ENCODE results near the gene MCRIP2. TPM values are rescaled to one million over a fixed set of nuclear protein-coding genes. Genes with fewer than 3 reads are reported as not detected.
A peak's percentile ranks its signal among the peaks of the same experiment; 100 is the strongest.

The MCRIP2 gene
- total and polyA plus RNA-seq, 7 experiments from 2014 or later, result 21.4 to 35.8 (median 28.8) TPM

GRCh38 chr16:622920-623280, 18.7 kb upstream of the MCRIP2 start:
- POLR2A ChIA-PET, result no interaction called here
- no peak for ATAC-seq
- peaks cover 0 to 24% (median 0%) of the 10 kb centered on the region in 3 experiments for H3K36me3 ChIP-seq (ENCODE audit: control insufficient read depth in 2 of 3, insufficient read depth in 3 of 3, low read length in 3 of 3)
- H3K4me1 ChIP-seq (ENCODE audit: control insufficient read depth in 2 of 2, insufficient read depth in 2 of 2, low read length in 2 of 2), result no peaks in the 10 kb centered on the region
- H3K4me3 ChIP-seq (ENCODE audit: low read length), result no peak overlapping the region
- Mint-ChIP-seq H3K4me3 (no peak overlapping the region), H3K36me3 (peaks cover 0 to 3% (median 0%) of the 10 kb centered on the region in 5 donors), H3K4me1 (peaks cover 0 to 8% (median 0%) of the 10 kb centered on the region in 7 donors), H3K27ac (no peak overlapping the region), H3K9me3 (no peaks in the 10 kb centered on the region), H3K27me3 (no peaks in the 10 kb centered on the region)
- CTCF ChIA-PET, result no interaction called here
- no peaks in the 10 kb centered on the region for H3K27me3 ChIP-seq (ENCODE audit: control insufficient read depth in 2 of 2, insufficient read depth in 2 of 2, low read length in 2 of 2)
- intact Hi-C loops (cut with micrococcal nuclease), result no loop called here
- no peaks in the 10 kb centered on the region for H3K9me3 ChIP-seq (ENCODE audit: control insufficient read depth in 2 of 3, low read length in 3 of 3)
- H3K27ac ChIP-seq (ENCODE audit: low read depth, low read length), result no peak overlapping the region
- DNase-seq, result no peak

- ATAC-seq, result no peak
- peaks cover 0 to 37% (median 0%) of the 10 kb centered on the region in 3 experiments for H3K36me3 ChIP-seq (ENCODE audit: control insufficient read depth in 2 of 3, insufficient read depth in 3 of 3, low read length in 3 of 3)
- ChIA-PET CTCF (no interaction called here), POLR2A (interaction anchor here (0.6 kb wide), 1 partner anchor 52 kb away, joined by 3 read pairs; no protein-coding TSS in a partner anchor)
- no peaks in the 10 kb centered on the region for H3K4me1 ChIP-seq (ENCODE audit: control insufficient read depth in 2 of 2, insufficient read depth in 2 of 2, low read length in 2 of 2)
- no peaks in the 10 kb centered on the region for H3K9me3 Mint-ChIP-seq
- H3K27me3 ChIP-seq (ENCODE audit: control insufficient read depth in 2 of 2, insufficient read depth in 2 of 2, low read length in 2 of 2), result no peaks in the 10 kb centered on the region
- no peaks in the 10 kb centered on the region for H3K9me3 ChIP-seq (ENCODE audit: control insufficient read depth in 2 of 3, low read length in 3 of 3)
- H3K36me3 Mint-ChIP-seq, result peaks cover 0 to 3% (median 0%) of the 10 kb centered on the region in 5 donors
- no peak for DNase-seq
- H3K27ac ChIP-seq (ENCODE audit: low read depth, low read length), result no peak overlapping the region
- H3K27me3 Mint-ChIP-seq, result no peaks in the 10 kb centered on the region
- H3K27ac Mint-ChIP-seq, result peak overlapping the region in 1 of 9 donors; percentile 4
- H3K4me3 ChIP-seq (ENCODE audit: low read length), result no peak overlapping the region
- peaks cover 0 to 4% (median 0%) of the 10 kb centered on the region in 7 donors for H3K4me1 Mint-ChIP-seq
- no peak overlapping the region for H3K4me3 Mint-ChIP-seq
- intact Hi-C loops (cut with micrococcal nuclease), result no loop called here
Measured at GRCh38 chr16:624526-625070, 17.0 kb upstream of the MCRIP2 start.

DNA sequence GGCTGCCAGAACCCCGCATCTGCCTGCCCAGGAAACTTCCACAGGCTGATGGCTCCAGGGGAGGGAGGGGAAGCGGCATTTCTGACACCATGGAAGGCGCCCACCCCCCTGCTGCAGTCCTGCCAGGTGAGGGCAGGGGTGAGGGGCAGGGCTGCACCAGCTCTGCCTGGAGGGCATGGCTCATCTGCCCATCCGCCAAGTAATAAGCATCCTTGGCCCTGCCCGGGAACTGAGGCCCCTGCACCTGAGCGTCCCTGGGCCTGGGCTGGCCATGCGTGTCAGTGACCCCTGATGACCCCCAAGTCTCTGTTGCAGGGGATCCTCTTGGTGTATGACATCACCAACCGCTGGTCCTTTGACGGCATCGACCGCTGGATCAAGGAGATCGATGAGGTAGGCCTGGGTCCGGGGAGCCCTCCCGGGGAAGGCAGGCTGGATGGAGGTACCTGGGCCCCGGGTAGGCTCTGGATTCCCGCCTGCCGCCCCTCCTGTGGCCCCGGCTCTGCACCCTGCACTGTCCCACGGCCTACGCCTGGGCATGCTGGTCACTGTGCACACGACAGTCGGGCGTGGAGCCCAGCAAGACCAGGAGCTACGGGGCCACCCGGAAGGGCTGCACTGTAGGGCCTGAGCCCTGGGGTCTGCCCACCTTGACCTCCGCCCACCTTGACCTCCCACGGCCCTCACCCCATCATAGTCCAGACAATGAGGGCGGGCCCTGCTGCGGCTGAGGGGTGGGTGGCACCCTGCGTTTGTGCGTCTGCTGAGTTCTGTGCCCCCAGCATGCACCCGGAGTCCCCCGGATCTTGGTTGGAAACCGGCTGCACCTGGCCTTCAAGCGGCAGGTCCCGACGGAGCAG, 16.3 kb upstream of the MCRIP2 start:
- DNase-seq (no peak), ATAC-seq (no peak)
- H3K36me3 ChIP-seq (ENCODE audit: control insufficient read depth in 2 of 3, insufficient read depth in 3 of 3, low read length in 3 of 3), result peaks cover 0 to 37% (median 0%) of the 10 kb centered on the region in 3 experiments
- H3K27ac Mint-ChIP-seq, result no peak overlapping the region
- no peaks in the 10 kb centered on the region for H3K27me3 Mint-ChIP-seq
- no peak overlapping the region for H3K4me3 ChIP-seq (ENCODE audit: low read length)
- H3K4me1 Mint-ChIP-seq, result peaks cover 0 to 4% (median 0%) of the 10 kb centered on the region in 7 donors
- no peaks in the 10 kb centered on the region for H3K9me3 Mint-ChIP-seq
- no peaks in the 10 kb centered on the region for H3K9me3 ChIP-seq (ENCODE audit: control insufficient read depth in 2 of 3, low read length in 3 of 3)
- no peaks in the 10 kb centered on the region for H3K27me3 ChIP-seq (ENCODE audit: control insufficient read depth in 2 of 2, insufficient read depth in 2 of 2, low read length in 2 of 2)
- no peak overlapping the region for H3K4me3 Mint-ChIP-seq
- intact Hi-C loops (cut with micrococcal nuclease), result no loop called here
- peaks cover 0 to 3% (median 0%) of the 10 kb centered on the region in 5 donors for H3K36me3 Mint-ChIP-seq
- no peaks in the 10 kb centered on the region for H3K4me1 ChIP-seq (ENCODE audit: control insufficient read depth in 2 of 2, insufficient read depth in 2 of 2, low read length in 2 of 2)
- ChIA-PET CTCF (interaction anchor here (0.7 kb wide), 1 partner anchor 52 kb away, joined by 4 read pairs; no protein-coding TSS in a partner anchor), POLR2A (no interaction called here)
- no peak overlapping the region for H3K27ac ChIP-seq (ENCODE audit: low read depth, low read length)

- Histone ChIP-seq H3K27ac (ENCODE audit: low read depth, low read length) (no peak overlapping the region), H3K4me1 (ENCODE audit: control insufficient read depth in 2 of 2, insufficient read depth in 2 of 2, low read length in 2 of 2) (no peaks in the 10 kb centered on the region), H3K27me3 (ENCODE audit: control insufficient read depth in 2 of 2, insufficient read depth in 2 of 2, low read length in 2 of 2) (no peaks in the 10 kb centered on the region), H3K36me3 (ENCODE audit: control insufficient read depth in 2 of 3, insufficient read depth in 3 of 3, low read length in 3 of 3) (peaks cover 0 to 37% (median 0%) of the 10 kb centered on the region in 3 experiments), H3K9me3 (ENCODE audit: control insufficient read depth in 2 of 3, low read length in 3 of 3) (no peaks in the 10 kb centered on the region), H3K4me3 (ENCODE audit: low read length) (no peak overlapping the region)
- H3K9me3 Mint-ChIP-seq, result no peaks in the 10 kb centered on the region
- DNase-seq, result no peak
- ATAC-seq, result no peak
- H3K36me3 Mint-ChIP-seq, result peaks cover 0 to 3% (median 0%) of the 10 kb centered on the region in 5 donors
- POLR2A ChIA-PET, result no interaction called here
- H3K4me1 Mint-ChIP-seq, result peaks cover 0 to 4% (median 0%) of the 10 kb centered on the region in 7 donors
- H3K27ac Mint-ChIP-seq, result peak overlapping the region in 1 of 9 donors; percentile 13
- H3K27me3 Mint-ChIP-seq, result no peaks in the 10 kb centered on the region
- intact Hi-C loops (cut with micrococcal nuclease), result no loop called here
- CTCF ChIA-PET, result interaction anchor here (0.7 kb wide), 1 partner anchor 53 kb away, joined by 4 read pairs; no protein-coding TSS in a partner anchor
- no peak overlapping the region for H3K4me3 Mint-ChIP-seq
Measured at GRCh38 chr16:625977-626765, 15.5 kb upstream of the MCRIP2 start.

DNA sequence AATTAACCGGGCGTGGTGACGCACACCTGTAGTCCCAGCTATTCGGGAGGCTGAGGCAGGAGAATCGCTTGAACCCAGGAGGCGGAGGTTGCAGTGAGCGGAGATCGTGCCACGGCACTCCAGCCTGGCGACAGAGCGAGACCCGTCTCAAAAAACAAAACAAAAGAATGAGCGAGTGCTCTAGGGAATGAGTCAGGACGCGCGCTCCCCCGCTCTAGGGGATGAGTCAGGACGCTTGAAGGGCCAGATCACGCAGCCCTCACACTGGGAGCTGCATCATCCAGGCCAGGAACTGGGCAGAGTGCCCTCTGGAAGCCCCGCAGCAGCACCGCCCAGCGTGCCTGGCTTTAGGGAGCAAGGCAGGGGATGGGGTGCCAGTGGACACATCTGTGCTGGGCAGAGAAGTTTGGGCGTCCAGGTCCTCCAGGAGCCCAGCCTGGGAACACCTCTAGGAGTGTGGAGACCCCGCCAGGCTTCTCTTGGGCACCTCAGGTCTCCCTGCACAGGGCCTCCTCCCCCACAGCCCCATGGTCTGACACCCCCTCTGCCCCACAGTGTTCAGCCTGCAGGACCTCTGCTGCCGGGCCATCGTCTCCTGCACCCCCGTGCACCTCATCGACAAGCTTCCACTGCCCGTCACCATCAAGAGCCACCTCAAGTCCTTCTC, 14.7 kb upstream of the MCRIP2 start:
- ChIA-PET POLR2A (no interaction called here), CTCF (no interaction called here)
- intact Hi-C loops (cut with micrococcal nuclease), result no loop called here
- no peak overlapping the region for H3K27ac ChIP-seq (ENCODE audit: low read depth, low read length)
- no peaks in the 10 kb centered on the region for H3K4me1 Mint-ChIP-seq
- no peak overlapping the region for H3K4me3 Mint-ChIP-seq
- no peak overlapping the region for H3K27ac Mint-ChIP-seq
- H3K36me3 Mint-ChIP-seq, result peaks cover 0 to 3% (median 0%) of the 10 kb centered on the region in 5 donors
- H3K9me3 ChIP-seq (ENCODE audit: control insufficient read depth in 2 of 3, low read length in 3 of 3), result no peaks in the 10 kb centered on the region
- H3K4me3 ChIP-seq (ENCODE audit: low read length), result no peak overlapping the region
- peaks cover 0 to 37% (median 0%) of the 10 kb centered on the region in 3 experiments for H3K36me3 ChIP-seq (ENCODE audit: control insufficient read depth in 2 of 3, insufficient read depth in 3 of 3, low read length in 3 of 3)
- H3K4me1 ChIP-seq (ENCODE audit: control insufficient read depth in 2 of 2, insufficient read depth in 2 of 2, low read length in 2 of 2), result no peaks in the 10 kb centered on the region
- H3K9me3 Mint-ChIP-seq, result no peaks in the 10 kb centered on the region
- ATAC-seq (no peak), DNase-seq (no peak)
- H3K27me3 Mint-ChIP-seq, result no peaks in the 10 kb centered on the region
- no peaks in the 10 kb centered on the region for H3K27me3 ChIP-seq (ENCODE audit: control insufficient read depth in 2 of 2, insufficient read depth in 2 of 2, low read length in 2 of 2)

DNA sequence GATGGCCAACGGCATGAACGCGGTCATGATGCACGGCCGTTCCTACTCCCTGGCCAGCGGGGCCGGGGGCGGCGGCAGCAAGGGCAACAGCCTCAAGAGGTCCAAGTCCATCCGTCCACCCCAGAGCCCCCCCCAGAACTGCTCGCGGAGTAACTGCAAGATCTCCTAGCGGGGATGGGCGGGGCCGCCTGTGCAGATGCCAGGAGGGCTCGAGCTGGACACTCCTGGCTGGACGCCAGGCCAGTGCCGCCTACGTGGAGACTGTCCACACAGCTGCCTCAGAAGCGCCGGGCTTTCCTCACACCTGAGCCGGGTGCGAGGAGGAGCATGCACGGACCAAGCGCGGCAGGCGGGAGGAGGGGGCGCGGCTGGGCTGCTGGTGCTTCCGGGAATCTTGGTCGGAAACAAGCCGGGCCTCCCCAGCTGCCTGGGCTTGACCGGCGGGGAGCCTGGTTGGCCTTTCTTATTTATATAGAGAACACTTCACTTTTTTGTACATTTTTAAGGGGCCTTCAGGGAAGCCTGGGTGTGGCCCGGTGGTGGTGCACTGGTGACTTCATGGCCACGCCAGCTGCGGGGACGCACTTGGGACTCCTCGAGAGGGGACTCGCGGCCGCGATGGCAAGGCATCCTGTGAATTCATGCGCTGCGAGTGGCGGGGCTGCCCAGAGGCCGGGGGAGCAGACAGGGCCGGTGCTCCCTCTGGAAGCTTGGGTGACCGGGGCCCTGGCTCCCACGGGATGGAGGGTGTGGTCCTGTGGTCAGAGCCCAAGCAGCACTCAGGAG, 14.0 kb upstream of the MCRIP2 start:
- Histone ChIP-seq H3K4me1 (ENCODE audit: control insufficient read depth in 2 of 2, insufficient read depth in 2 of 2, low read length in 2 of 2) (no peaks in the 10 kb centered on the region), H3K4me3 (ENCODE audit: low read length) (no peak overlapping the region), H3K9me3 (ENCODE audit: control insufficient read depth in 2 of 3, low read length in 3 of 3) (no peaks in the 10 kb centered on the region), H3K27ac (ENCODE audit: low read depth, low read length) (no peak overlapping the region), H3K36me3 (ENCODE audit: control insufficient read depth in 2 of 3, insufficient read depth in 3 of 3, low read length in 3 of 3) (peaks cover 0 to 37% (median 0%) of the 10 kb centered on the region in 3 experiments), H3K27me3 (ENCODE audit: control insufficient read depth in 2 of 2, insufficient read depth in 2 of 2, low read length in 2 of 2) (no peaks in the 10 kb centered on the region)
- Mint-ChIP-seq H3K36me3 (peaks cover 0 to 3% (median 0%) of the 10 kb centered on the region in 5 donors), H3K4me1 (no peaks in the 10 kb centered on the region), H3K27me3 (no peaks in the 10 kb centered on the region), H3K27ac (no peak overlapping the region), H3K4me3 (no peak overlapping the region), H3K9me3 (no peaks in the 10 kb centered on the region)
- CTCF ChIA-PET, result no interaction called here
- ATAC-seq (no peak), DNase-seq (no peak)
- POLR2A ChIA-PET, result no interaction called here
- intact Hi-C loops (cut with micrococcal nuclease), result no loop called here

Data from naive thymus-derived CD4-positive, alpha-beta T cell (primary cell).